Memory B cell (primary cell): ENCODE results near the gene DYRK1A.

Experiments used
- ATAC-seq: fragments of 150-1000 bp; cut with Tn5 transposase; 2 replicates; pipeline ENCODE4 v1.10.0; 2021; ENCODE audit warnings: low read depth, mild to moderate bottlenecking, moderate library complexity
- DNase-seq, 2 donors: peaks; one replicate each; pipeline ENCODE4 v3.0.0; 2022; ENCODE audit warnings: low spot score in 2 of 2
- H3K27ac Mint-ChIP-seq: one replicate; pipeline ENCODE4 v1.8.0; 2022; ENCODE audit warnings: mild to moderate bottlenecking, moderate library complexity, mixed read lengths
- H3K27me3 Mint-ChIP-seq: one replicate; pipeline ENCODE4 v1.8.0; 2022; ENCODE audit warnings: mixed read lengths
- H3K36me3 Mint-ChIP-seq: one replicate; pipeline ENCODE4 v1.8.0; 2022; ENCODE audit warnings: mild to moderate bottlenecking, mixed read lengths
- H3K4me1 Mint-ChIP-seq: one replicate; pipeline ENCODE4 v1.8.0; 2022; ENCODE audit warnings: mixed read lengths
- H3K4me3 Mint-ChIP-seq: one replicate; pipeline ENCODE4 v1.8.0; 2022; ENCODE audit warnings: mild to moderate bottlenecking, moderate library complexity, mixed read lengths
- H3K9me3 Mint-ChIP-seq: one replicate; pipeline ENCODE4 v1.8.0; 2022; ENCODE audit warnings: mixed read lengths

The DYRK1A gene

DNA sequence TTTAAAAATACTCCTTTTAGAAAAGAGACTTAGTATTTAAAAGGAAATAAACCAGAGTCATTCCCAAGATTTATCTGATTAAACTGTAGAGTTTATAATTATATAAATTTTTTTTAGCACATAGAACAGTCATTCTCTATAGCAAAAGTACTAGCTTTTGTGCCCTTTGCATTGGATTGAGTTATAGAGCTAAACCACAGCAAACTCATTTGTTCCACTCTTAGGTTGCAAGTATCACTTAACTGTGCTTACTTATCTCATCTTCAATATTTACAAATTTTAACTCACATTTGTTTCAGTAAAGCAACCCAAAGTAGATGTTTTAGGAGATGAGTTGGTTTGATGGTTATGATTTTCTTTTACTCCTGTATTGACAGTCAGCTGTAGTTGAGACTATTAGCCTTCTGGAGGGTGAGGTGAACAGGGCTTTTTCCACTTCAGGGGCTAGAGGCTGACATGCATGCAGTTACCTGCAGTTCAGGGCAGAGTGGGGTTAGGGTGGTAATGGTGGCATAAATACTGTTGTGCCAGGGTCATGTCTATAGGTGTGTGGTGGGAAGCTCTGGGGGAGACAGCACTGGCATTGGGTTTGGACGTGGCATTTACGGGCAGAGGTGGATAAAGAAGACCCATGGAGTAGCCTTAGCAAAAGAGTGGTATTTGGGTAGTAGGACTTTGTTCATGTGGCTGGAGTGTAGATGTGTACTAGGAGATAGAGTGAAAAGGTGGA lies 42.1 kb downstream of the DYRK1A start:
- Mint-ChIP-seq H3K27me3 (no peaks in the 10 kb centered on the region), H3K27ac (peak overlapping the region; percentile 46), H3K4me3 (peak overlapping the region; percentile 1), H3K4me1 (peaks cover 58% of the 10 kb centered on the region), H3K36me3 (peaks cover 9% of the 10 kb centered on the region), H3K9me3 (peaks cover 1% of the 10 kb centered on the region)
- ATAC-seq = no peak
- DNase-seq = no peak

- no peaks in the 10 kb centered on the region for H3K27me3 Mint-ChIP-seq
- no peak overlapping the region for H3K4me3 Mint-ChIP-seq
- no peak overlapping the region for H3K27ac Mint-ChIP-seq
- H3K9me3 Mint-ChIP-seq = peaks cover 1% of the 10 kb centered on the region
- H3K36me3 Mint-ChIP-seq = peaks cover 9% of the 10 kb centered on the region
- DNase-seq (no peak), ATAC-seq (no peak)
- H3K4me1 Mint-ChIP-seq = peaks cover 53% of the 10 kb centered on the region
These were observed 44.1 kb downstream of the DYRK1A start for GRCh38 chr21:37410639-37411038.

- H3K4me1 Mint-ChIP-seq = peaks cover 51% of the 10 kb centered on the region
- H3K36me3 Mint-ChIP-seq = peaks cover 9% of the 10 kb centered on the region
- DNase-seq = no peak
- peak overlapping the region; percentile 1 for H3K27ac Mint-ChIP-seq
- H3K9me3 Mint-ChIP-seq = peaks cover 1% of the 10 kb centered on the region
- H3K4me3 Mint-ChIP-seq = peak overlapping the region; percentile 0
- H3K27me3 Mint-ChIP-seq = no peaks in the 10 kb centered on the region
- no peak for ATAC-seq
These were observed 46.2 kb downstream of the DYRK1A start for GRCh38 chr21:37412603-37413360.

GRCh38 chr21:37413553-37414291 lies 47.1 kb downstream of the DYRK1A start:
- H3K27ac Mint-ChIP-seq = peak overlapping the region; percentile 10
- H3K4me1 Mint-ChIP-seq = peaks cover 51% of the 10 kb centered on the region

DNA sequence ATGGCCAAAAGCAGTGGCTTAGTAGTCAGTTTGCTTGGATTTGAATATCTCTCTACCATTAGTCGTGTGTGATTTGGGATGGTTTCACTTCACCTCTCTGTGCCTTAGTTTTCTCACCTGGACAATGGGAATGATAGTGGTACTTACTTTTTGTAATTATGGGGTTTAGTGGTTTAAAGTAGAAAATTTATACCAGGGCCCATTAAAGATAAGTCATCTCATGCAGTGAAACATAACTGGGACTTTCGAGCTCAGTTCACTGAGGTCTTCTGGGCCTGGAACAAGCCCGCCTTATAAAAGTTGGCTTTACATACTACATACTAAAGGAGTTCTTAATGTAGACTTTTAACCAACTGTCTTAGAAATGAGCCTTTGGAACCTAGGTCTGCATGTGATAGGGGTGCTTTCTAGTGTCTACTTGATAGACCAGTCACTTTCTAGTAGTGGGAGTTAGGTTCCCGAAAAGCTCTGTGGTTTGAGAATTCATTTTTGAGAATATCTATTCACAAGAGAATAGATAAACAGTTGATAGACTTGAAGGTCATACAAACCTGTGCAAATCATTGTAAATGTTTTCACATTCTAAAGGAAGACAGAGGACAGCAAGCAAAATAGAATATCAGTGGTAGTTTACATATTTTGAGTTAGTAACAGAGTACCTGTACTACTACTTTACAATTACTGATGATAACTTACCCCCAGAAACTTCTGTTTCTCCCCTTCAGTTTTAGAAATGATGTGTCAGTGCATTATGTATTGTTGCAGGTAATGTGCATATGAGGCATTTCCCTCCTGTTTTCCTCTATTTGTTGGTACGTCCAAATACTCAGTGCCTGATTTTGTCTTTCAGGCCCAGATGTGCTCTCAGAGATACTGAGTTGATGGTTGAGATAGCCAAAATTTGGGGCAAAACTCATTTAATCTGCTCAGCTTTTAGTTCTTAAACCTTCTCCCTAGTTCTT lies 48.0 kb downstream of the DYRK1A start:
- Mint-ChIP-seq H3K36me3 (peaks cover 5% of the 10 kb centered on the region), H3K4me1 (peaks cover 53% of the 10 kb centered on the region), H3K4me3 (no peak overlapping the region), H3K27ac (peak overlapping the region; percentile 10), H3K9me3 (no peaks in the 10 kb centered on the region), H3K27me3 (no peaks in the 10 kb centered on the region)
- DNase-seq (no peak), ATAC-seq (no peak)

More at GRCh38 chr21:37413553-37414291, 47.1 kb downstream of the DYRK1A start:
- ATAC-seq = peak; percentile 73
- Mint-ChIP-seq H3K27me3 (no peaks in the 10 kb centered on the region), H3K4me3 (no peak overlapping the region), H3K36me3 (peaks cover 8% of the 10 kb centered on the region), H3K9me3 (peaks cover 1% of the 10 kb centered on the region)
- no peak for DNase-seq

GRCh38 chr21:37415939-37416338 lies 49.4 kb downstream of the DYRK1A start:
- H3K27me3 Mint-ChIP-seq = no peaks in the 10 kb centered on the region
- ATAC-seq (no peak), DNase-seq (no peak)
- peak overlapping the region; percentile 10 for H3K27ac Mint-ChIP-seq
- no peaks in the 10 kb centered on the region for H3K9me3 Mint-ChIP-seq
- peaks cover 4% of the 10 kb centered on the region for H3K36me3 Mint-ChIP-seq
- H3K4me3 Mint-ChIP-seq = no peak overlapping the region
- H3K4me1 Mint-ChIP-seq = peaks cover 51% of the 10 kb centered on the region

DNA sequence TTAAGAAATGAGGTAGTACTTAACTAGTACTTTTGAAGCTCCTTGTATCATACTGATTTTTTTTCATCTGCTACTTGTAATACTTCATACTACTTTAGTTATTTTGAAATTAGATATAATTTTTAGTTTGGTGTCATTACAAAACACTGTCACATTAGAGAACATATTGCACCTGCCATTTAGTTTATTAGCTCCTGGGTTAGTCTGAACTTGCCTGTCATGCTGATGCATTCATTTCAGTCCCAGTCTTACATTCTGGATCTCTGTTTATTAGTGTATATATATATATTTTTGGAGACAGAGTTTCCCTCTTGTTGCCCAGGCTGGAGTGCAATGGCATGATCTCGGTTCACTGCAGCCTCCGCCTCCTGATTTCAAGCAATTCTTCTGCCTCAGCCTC lies 50.3 kb downstream of the DYRK1A start:
- H3K27ac Mint-ChIP-seq = no peak overlapping the region
- ATAC-seq = no peak

DNA sequence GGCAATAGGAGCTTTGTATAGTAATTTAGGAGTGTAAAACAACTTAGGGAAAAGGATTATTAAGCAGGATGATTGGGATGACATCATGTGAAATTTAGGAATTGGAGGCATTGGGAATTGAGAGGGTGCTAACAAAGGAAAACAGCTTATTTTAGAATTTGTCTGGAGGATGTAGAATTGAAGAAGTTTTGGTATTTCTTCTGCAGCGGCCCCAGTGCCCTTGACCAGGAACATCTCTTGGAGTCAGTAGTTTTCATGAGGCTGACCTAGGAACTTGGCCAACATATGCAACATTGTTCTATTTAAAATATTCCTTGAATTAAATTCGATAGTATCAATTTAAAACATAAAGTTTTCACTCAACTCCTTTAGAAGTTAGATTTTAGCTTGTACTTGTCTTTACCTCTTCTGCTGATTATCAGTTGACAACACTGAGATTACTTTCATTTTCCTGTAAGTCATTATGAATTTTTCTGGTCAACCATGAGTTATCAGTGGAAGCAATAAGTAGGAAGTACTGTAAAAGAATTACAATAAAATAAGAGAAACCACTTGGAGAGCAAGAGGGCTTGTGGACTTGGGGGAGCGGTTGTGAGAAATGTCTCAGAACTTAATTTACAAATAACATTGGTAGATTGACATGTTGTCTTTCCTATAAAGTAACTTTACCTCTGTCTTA lies 52.8 kb downstream of the DYRK1A start:
- DNase-seq (no peak), ATAC-seq (no peak)
- H3K36me3 Mint-ChIP-seq = peaks cover 13% of the 10 kb centered on the region
- peaks cover 33% of the 10 kb centered on the region for H3K4me1 Mint-ChIP-seq
- H3K9me3 Mint-ChIP-seq = no peaks in the 10 kb centered on the region
- no peaks in the 10 kb centered on the region for H3K27me3 Mint-ChIP-seq
- peak overlapping the region; percentile 55 for H3K27ac Mint-ChIP-seq
- no peak overlapping the region for H3K4me3 Mint-ChIP-seq

More for the DNA sequence above, 50.3 kb downstream of the DYRK1A start:
- H3K4me3 Mint-ChIP-seq = no peak overlapping the region
- H3K27me3 Mint-ChIP-seq = no peaks in the 10 kb centered on the region
- peaks cover 6% of the 10 kb centered on the region for H3K36me3 Mint-ChIP-seq
- peaks cover 46% of the 10 kb centered on the region for H3K4me1 Mint-ChIP-seq
- DNase-seq = no peak
- no peaks in the 10 kb centered on the region for H3K9me3 Mint-ChIP-seq

- no peak overlapping the region for H3K4me3 Mint-ChIP-seq
- ATAC-seq = no peak
- H3K27ac Mint-ChIP-seq = no peak overlapping the region
- DNase-seq = no peak
- H3K36me3 Mint-ChIP-seq = peaks cover 21% of the 10 kb centered on the region
- H3K4me1 Mint-ChIP-seq = peaks cover 30% of the 10 kb centered on the region
- peaks cover 2% of the 10 kb centered on the region for H3K9me3 Mint-ChIP-seq
- no peaks in the 10 kb centered on the region for H3K27me3 Mint-ChIP-seq
These were observed 54.7 kb downstream of the DYRK1A start for GRCh38 chr21:37421306-37421705.

DNA sequence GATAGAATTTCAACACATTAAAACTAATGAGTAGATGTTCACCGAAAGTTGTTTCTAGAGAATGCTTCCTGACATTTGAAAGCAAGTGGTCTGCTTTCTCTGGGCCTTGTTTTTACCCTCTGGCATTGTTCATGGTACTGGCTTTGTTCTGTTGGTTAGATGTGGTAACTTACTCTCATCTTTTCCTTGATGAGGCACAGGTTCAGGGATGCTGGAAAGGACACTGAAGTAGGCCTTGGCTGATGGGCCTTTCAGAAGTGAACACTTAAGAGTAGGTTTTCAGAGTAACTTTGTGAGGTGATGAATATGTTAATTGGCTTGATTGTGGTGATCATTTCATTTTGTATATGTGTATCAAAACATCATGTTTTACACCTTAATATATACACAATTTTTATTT lies 55.8 kb downstream of the DYRK1A start:
- H3K4me1 Mint-ChIP-seq = peaks cover 33% of the 10 kb centered on the region
- DNase-seq (no peak), ATAC-seq (no peak)
- peaks cover 2% of the 10 kb centered on the region for H3K9me3 Mint-ChIP-seq
- H3K4me3 Mint-ChIP-seq = no peak overlapping the region
- no peaks in the 10 kb centered on the region for H3K27me3 Mint-ChIP-seq
- peaks cover 22% of the 10 kb centered on the region for H3K36me3 Mint-ChIP-seq
- no peak overlapping the region for H3K27ac Mint-ChIP-seq

- Mint-ChIP-seq H3K36me3 (peaks cover 24% of the 10 kb centered on the region), H3K4me3 (no peak overlapping the region), H3K4me1 (peaks cover 30% of the 10 kb centered on the region), H3K9me3 (peaks cover 2% of the 10 kb centered on the region), H3K27ac (no peak overlapping the region), H3K27me3 (no peaks in the 10 kb centered on the region)
- ATAC-seq = no peak
- DNase-seq = no peak
These were observed 56.5 kb downstream of the DYRK1A start for GRCh38 chr21:37423103-37423502.

GRCh38 chr21:37424396-37424795 lies 57.8 kb downstream of the DYRK1A start:
- Mint-ChIP-seq H3K36me3 (peaks cover 29% of the 10 kb centered on the region), H3K4me1 (peaks cover 31% of the 10 kb centered on the region), H3K9me3 (peaks cover 2% of the 10 kb centered on the region), H3K27ac (no peak overlapping the region), H3K27me3 (no peaks in the 10 kb centered on the region), H3K4me3 (no peak overlapping the region)
- DNase-seq = no peak
- no peak for ATAC-seq

GRCh38 chr21:37425001-37425400 lies 58.4 kb downstream of the DYRK1A start:
- H3K4me3 Mint-ChIP-seq = no peak overlapping the region
- H3K36me3 Mint-ChIP-seq = peaks cover 30% of the 10 kb centered on the region
- DNase-seq (no peak), ATAC-seq (no peak)
- H3K27ac Mint-ChIP-seq = no peak overlapping the region
- peaks cover 2% of the 10 kb centered on the region for H3K9me3 Mint-ChIP-seq
- peaks cover 31% of the 10 kb centered on the region for H3K4me1 Mint-ChIP-seq
- H3K27me3 Mint-ChIP-seq = no peaks in the 10 kb centered on the region
